RPMI7951 (cell line): ENCODE results near the gene KCNK17. TPM values are rescaled to one million over a fixed set of nuclear protein-coding genes. Genes with fewer than 3 reads are reported as not detected.
A peak's percentile ranks its signal among the peaks of the same experiment; 100 is the strongest.

ENCODE experiments used
- DNase-seq: peaks from one replicate; pipeline ENCODE4 v3.0.0-alpha.2; 2012; ENCODE audit warnings: low read depth
- total RNA-seq: library from RNA; depleted of rRNA; stranded (reverse); fragments of >200 nt; shearing (Covaris generic); gene quantifications from 2 replicates; pipeline ENCODE4 v1.2.3, GENCODE V29; 2014; rRNA removed

Gene KCNK17
- total RNA-seq, 1 experiment from 2014 or later = not detected

- no peak for DNase-seq
These were observed 45.5 kb downstream of the KCNK17 start for GRCh38 chr6:39268721-39269120.

DNA sequence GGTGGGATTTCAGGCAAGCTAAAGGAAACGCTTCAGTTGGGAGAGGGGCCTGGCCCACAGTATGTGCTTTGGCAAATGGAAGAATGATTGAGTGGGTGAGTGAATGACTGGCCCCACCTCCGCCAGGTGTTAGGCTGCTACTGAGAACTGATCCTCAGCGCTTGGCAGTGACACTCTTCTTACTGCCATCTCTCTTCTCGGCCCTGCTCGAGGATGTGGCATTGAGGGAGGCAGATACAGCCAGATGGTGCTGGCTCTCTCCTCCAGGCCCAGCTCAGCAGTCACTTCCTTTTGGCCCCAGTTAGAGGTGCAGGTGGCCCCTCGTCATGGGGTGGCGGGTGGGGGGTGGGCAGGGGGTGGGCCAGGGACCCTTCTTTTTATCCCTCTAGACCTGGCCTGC is 46.0 kb downstream of the KCNK17 start:
- DNase-seq = no peak

DNA sequence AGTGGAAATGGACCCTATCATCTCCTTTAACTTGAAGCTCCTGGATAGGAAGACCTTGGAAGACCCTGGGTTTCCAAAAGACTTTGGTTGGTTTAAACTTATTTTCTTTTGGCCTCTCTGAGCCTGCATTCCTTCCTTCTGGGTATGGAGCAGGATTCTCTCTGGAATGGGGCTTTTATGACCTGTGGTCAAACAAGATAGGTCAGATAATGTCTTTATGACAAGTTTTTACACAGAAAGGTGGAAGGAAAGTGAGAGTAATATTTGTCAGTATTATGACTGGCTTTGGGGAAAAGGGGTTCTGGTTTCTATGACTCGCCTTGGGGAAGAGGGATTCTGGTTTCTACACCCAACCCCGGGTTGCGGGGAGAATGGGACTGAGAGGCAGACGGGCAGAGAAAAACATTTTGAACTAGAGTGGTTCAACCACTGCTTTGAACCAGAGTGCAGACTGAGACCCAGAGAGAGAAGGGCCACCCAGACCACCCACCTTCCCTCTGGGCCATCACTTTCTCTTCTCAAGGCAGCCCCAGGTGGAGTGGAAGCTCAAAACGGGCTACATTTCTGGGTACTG is 47.4 kb downstream of the KCNK17 start:
- no peak for DNase-seq

DNA sequence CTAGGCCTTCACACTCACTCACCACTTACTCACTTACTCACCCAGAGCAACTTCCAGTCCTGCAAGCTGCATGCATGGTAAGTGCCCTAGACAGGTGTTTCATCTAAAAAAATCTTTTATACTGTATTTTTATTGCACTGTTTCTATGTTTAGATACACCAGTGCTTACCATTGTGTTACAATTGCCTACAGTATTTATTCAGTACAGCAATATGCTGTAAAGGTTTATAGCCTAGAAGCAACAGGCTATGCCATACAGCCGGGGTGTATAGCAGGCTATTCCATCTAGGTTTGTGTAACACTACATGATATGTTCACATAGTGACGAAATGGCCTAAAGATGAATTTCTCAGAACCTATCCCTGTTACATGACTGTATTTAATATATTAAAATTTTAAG is 47.8 kb downstream of the KCNK17 start:
- DNase-seq = no peak

GRCh38 chr6:39263303-39264037 is 50.7 kb downstream of the KCNK17 start:
- DNase-seq = no peak

GRCh38 chr6:39261751-39262150 is 52.5 kb downstream of the KCNK17 start:
- DNase-seq = no peak

GRCh38 chr6:39260953-39261352 is 53.3 kb downstream of the KCNK17 start:
- DNase-seq = no peak

DNA sequence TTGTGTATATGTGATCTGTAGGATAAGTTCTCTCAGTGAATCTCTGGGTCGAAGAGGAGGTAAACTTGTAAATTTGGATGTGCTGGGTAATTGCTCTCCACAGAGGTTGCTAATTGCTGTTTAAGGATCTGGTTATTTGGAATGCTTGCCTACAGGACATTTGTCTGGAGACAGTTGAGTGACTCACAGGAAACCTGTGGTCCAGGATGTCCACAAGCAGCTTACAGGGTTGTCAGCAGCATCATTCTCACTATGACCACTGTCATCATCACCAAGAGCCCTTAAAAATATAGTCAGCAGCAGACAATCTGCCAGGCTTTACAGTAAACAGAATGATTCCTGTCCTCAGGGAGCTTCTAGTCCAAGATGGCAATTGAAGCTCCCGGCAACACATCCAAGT is 53.8 kb downstream of the KCNK17 start:
- peak; percentile 57 for DNase-seq

DNA sequence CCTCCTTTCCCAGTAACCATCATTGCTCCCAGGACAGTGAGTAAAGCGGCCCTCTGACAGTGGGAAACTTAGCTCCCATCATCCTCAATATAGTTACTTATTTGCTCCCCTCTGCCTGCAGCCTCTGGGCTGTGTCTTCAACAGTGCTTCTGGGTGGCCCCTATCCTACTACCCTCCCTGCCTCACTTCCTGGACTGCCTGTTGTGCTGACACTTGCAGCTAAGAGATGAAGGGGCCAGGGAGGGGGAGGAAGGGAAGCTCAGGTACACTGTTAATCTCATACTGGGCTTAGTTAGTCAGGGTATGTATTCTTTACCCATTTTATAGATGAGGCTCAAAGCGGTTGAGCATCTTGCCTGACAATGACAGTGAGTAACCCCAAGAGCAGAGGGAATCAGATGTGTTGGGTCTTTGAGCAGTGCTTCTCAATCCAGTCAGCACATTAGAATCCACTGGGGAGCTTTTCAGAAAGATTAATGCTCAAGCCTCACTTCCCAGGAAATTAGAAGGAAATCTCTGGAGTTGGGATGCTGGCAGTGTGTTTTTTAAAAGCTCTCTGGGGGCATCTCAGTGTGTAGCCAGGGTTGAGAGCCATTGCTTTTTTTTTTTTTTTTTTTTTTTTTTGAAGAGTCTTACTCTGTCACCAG is 57.8 kb downstream of the KCNK17 start:
- DNase-seq = no peak

GRCh38 chr6:39254999-39255535 is 59.2 kb downstream of the KCNK17 start:
- DNase-seq = no peak

DNA sequence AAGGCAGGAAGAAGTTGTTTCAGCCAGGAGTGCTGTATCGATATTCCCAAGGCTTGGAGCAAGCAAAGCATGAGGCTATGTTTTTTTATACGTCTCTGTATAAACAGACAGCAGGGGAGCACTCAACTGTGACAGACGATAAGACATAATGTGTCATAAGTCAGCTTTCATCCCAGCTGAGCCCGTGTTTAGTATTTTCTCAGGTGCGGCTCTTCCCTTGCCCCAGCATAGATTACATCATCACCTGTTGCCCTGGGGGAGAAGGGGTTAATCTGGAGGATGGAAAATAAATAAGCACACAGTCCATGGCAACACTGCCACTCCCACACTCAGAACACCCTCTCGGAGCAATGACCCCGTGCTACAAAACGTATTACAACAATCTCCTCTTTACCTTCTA is 62.8 kb downstream of the KCNK17 start:
- no peak for DNase-seq

GRCh38 chr6:39250507-39250906 is 63.7 kb downstream of the KCNK17 start:
- no peak for DNase-seq

- no peak for DNase-seq
These were observed 64.9 kb downstream of the KCNK17 start for GRCh38 chr6:39249278-39249677.

Other genes starting within 250 kb of the KCNK17 start
- gene SAYSD1, start 199.2 kb downstream of the KCNK17 start, total RNA-seq = 20.3 and 21.4 TPM in 2 replicates
- gene KCNK5, start 84.9 kb downstream of the KCNK17 start, total RNA-seq = 0.10 and 0.12 TPM in 2 replicates
- gene KCNK16, start 8.3 kb upstream of the KCNK17 start, total RNA-seq = not detected in 2 replicates